CD4-positive, alpha-beta T cell treated with Interleukin-15 for 1 hour (primary cell): ENCODE measurements around the gene PARVB.
"Not testable (repeated sequence)": the region's sequence is repeated elsewhere in the genome, so short reads cannot be mapped to it uniquely, and the experiment has no call there.

Experiments used
- DNase-seq: peaks from one replicate; pipeline ENCODE4 v3.0.0-alpha.2; 2020

PARVB gene

GRCh38 chr22:44029069-44029468, 5.0 kb downstream of the PARVB start:
- DNase-seq = no peak

- no peak for DNase-seq
Observed at GRCh38 chr22:44030051-44030701, 6.1 kb downstream of the PARVB start.

DNA sequence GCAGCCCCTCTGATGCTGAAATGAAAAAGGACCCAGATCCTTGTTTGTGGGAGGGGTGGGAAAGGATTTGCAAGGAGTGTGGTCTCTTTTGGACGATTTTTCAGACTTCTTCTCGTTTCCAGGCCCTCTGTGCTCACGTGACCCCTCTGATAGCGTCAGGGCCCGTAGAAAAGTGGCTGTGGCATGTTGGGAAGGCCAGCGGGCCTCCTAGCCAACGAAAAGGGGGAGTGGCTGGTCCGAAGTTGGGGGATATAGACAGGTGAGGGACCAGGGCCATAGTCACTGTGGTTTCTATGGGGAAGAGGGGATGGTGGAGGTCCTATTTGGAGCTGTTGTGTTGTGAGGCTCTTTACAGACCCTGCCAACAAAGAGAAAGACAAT, 6.6 kb downstream of the PARVB start:
- DNase-seq = no peak

DNA sequence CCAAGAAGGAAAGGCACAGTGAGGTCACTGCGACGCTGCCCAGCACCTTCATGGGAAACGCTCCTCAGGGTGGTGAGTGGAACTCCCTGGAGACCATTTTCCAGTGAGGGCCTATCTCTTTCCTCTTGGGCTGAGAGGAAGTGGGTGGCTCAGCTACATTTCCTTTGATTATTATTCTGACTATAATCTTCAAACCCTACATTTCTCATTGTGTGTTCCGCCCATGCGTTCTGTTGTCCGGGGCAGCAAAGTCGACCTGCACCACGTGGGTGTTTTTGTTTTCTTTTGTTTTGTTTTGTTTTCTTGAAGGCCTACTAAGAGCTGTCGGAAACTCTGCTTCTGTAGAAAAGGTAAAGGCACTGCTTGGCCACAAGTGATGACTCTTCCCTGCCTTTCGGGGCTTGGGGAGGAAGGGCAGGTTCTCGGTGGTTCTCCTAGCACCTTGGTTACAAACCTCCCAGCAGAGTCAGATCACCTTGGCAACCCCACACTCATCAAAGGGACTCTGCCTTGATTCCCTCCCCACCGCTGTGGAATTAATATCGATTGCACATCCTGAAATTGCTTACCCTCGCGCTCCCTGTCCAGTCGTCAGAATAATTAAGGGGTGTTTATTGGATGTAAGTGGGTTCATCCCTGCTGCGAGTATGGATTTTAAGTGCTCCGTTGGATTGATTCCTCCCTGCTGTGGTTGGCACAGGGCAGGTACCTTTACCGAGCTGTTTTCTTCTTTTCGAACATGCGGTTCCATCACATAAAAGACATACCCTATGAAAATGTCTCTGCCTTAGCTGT, 7.3 kb downstream of the PARVB start:
- no peak for DNase-seq

GRCh38 chr22:44032126-44032730, 8.1 kb downstream of the PARVB start:
- DNase-seq = no peak

GRCh38 chr22:44033287-44033686, 9.2 kb downstream of the PARVB start:
- no peak for DNase-seq

- no peak for DNase-seq
Observed at GRCh38 chr22:44033694-44034093, 9.6 kb downstream of the PARVB start.

- no peak for DNase-seq
Observed at GRCh38 chr22:44037519-44038375, 13.6 kb downstream of the PARVB start.

- no peak for DNase-seq
Observed at GRCh38 chr22:44039566-44040171, 15.6 kb downstream of the PARVB start.

- DNase-seq = no peak
Observed at GRCh38 chr22:44042249-44043218, 18.4 kb downstream of the PARVB start.

DNA sequence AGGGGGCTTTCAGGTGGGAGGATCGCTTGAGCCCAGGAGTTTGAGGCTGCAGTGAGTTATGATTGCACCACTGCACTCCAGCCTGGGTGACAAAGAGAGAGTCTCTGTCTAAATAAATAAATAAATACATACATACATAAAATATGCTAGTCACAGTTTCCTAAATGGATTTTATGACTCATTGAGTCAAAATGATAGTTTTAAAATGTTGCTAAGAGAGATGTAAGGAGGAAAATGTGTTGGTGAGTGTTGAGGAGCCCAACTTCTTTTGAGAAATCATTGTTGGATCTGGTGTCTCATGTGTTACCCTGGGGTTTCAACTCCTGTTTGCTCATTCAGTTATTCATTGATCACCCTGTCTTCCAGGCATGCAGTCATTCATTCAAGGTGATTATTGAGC, 21.0 kb downstream of the PARVB start:
- no peak for DNase-seq

DNA sequence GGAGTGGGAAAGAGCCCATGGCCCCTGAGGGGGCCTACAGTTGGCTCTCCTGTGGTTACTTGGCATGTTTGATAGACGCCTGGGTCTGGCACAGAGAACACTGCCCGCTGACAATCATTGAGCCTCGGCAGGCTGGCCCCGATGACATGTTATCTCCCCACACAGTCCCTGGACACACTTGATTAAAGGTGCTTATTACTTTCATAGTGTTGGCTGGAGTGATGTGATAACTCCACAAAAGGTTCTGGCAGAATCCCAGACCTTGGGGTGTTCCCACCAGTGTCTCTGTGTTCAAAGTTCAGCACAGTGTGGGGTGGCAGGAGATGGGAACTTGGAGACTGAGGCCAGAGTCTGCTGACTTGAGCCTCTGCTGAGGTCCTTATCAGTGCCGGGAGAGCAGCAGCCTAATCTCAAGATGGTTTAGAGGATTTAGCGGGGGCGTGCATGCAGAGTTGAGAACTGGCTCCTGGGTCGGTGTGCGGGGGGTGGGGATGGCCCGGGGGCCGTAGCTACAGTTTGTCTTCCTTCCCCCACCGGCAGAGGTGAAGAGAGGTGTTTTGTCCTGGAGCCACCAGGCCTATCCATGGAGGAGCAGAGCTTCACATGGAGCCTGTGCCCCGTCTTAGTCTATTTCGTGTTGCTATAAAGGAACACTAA, 22.5 kb downstream of the PARVB start:
- no peak for DNase-seq

DNA sequence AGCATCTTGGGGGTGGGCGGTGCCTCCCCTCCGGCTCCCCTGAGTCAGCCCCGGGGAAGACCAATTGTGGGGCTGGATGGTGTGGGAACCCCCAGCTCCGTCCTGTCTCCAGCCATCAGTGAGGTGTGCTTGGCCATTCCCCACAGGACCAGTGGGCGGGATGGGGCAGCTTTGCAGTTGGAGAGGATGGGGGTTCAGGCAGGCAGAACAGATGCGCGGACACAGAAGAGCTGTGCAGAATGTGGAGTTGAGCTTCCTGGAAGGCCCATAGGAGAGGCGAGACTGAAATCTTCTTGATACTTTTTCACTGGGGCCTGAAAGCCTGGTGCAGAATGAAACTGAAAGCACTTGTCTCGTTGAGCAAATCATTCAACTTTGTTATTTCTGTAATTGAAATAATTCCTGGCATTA, 23.8 kb downstream of the PARVB start:
- DNase-seq = no peak

DNA sequence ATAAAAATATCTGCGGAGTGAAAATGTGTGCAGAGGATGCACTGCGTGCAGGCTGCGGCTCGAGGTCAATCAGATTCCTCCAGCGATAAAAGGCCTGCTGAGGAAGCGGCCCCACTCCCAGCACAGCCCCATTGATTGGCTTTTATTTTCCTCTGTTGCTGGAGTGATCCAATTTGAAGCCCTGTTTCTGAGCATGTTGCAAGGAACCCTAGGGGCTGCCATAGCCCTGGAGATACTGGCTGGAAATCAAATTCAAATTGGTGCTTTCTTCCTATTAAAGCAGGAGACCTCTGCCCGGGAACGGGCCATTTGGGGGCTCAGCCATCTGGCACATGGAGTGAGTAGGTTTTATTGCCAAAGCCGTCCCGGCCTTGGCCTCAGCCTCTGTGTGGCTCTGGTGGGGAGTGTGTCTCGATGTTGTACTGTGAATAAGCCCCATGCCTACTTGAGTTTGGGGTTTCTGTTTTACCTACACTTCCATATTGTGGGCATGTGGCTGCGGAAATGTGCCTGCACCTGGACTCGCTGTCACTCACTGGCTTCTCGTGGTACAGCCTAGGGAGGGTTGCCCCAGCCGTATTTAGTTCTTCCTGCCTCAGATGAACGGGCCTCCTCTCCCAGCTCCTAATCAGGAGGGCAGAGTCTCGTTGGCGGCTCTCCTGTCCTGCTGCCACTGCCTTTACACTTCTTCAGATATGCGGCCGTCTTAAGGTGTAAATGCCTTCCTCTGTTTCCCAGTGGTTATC, 25.6 kb downstream of the PARVB start:
- DNase-seq = no peak

DNA sequence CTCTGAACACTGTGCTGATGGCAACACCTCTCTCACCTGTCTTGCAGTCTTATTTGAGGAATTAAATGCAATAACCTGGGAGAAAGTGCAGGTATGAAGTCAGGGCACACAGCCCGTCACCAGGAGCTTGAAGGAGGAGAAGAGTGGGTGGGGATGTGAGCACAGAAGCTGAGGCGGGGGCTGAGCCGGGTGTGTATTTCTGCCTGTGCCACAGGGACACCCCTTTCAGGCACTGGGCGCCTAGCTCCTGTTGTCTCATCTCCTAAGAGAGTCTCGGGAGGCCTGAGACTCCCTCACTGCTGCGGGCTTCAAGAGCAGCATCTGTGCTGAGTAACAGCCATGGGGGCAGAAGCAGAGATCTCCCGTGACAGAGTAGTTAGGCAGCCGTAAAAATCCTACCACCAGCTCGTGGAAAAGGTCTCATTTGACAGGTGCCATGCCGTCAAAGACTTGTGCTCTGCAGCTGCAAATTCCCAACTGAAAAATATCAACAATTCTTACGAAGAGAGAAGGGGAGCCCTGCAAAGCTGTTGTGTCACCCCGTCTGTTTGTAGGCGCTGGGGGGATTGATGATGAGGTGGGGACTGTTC, 26.8 kb downstream of the PARVB start:
- DNase-seq = no peak

DNA sequence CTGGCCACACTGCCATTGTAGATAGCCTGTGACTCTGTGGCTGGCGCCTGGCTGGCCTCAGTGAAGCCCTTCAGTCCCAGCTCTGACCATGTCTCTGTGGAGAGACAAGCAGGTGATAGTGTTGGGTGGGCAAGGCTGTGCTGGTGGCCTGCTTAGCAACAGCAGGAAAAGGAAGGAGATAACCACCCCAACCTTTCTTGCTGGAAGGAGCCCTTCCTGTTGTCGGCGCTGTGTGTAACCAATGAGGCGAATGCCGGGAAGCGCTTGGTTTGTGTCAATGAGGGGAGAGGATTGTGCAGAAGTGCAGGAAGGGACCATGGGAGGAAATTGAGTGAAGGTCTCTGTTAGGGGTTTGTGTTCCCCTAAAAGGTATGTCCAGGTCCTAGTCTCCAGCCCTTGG, 27.3 kb downstream of the PARVB start:
- DNase-seq = no peak

- DNase-seq = no peak
Observed at GRCh38 chr22:44051961-44052360, 27.9 kb downstream of the PARVB start.

DNA sequence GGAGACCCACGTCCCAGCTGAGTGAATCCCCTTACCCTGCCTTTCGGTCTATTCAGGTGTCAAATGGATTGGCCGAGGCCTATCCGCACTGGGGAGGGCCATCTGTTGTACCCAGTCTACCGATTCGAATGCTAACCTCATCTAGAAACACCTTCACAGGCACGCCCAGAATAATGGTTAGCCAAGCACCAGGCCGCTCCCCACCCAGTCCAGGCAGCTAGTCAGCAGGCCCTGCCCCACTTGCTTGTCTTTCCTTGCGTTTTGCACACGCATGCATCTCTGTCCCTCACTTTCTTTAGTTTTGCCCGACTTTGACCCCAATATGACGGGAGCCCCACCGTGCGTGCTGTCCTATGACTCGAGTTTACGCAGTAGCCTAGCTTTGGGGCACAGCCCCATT, 31.7 kb downstream of the PARVB start:
- no peak for DNase-seq

GRCh38 chr22:44056649-44057048, 32.5 kb downstream of the PARVB start:
- DNase-seq = not testable (repeated sequence)
